Measurements from ENCODE around the gene LRRC46. TPM values are rescaled to one million over a fixed set of nuclear protein-coding genes. Genes with fewer than 3 reads are reported as not detected.

LRRC46 gene
- total RNA-seq, 8 experiments from 2014 or later: 0.27 to 5.2 (median 1.2) TPM

GRCh38 chr17:47879028-47879585 lies 47.6 kb downstream of the LRRC46 start:
- in situ Hi-C loops (cut with MboI; ENCODE audit: low pct_unique_long_range_greater_than_20kb in 2 of 9, low sequenced_read_pairs in 9 of 9, unreplicated experiment in 9 of 9): no loop called here
- WGBS, 10 experiments: 0 to 79% (median 20%) methylated on average over 1 to 2 of the region's 2 CpGs; no CpG with 5 or more reads in 3 of the 10 experiments
- Histone ChIP-seq H3K4me3 (no peak overlapping the region), H3K27ac (no peak overlapping the region), H3K4me1 (replicated peaks in 1 of 2) (no peaks in the 10 kb centered on the region)
- no peak for ATAC-seq (replicated peaks in 6 of 8)

DNA sequence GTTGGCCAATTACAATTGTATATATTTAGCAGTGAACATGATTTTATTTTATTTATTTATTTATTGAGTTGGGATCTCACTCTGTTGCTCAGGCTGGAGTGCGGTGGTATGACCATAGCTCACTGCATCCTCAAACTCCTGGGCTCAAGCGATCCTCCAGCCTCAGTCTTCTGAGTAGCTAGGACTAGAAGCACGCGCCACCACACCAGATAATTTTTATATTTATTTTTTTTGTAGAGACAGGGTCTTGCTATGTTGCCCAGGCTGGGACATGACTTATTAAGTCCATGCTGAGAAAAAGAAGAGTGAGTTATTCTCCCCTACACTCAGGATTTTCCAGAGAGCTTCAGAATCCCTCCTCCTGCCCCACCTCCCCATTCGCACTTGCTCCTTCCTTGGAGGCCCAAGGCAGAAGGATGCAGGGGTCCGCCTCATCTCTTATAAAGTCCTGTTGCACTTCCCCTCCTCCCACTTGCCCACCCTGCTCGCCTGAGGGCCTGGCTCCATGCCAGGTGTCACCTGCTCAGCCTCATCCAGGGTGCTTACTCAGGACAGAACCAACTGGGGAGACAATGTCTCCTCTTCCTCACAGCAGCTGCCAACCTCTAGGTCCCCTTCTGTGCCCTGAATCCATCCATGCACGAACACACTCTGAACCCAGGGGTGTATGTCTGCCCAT lies 48.4 kb downstream of the LRRC46 start:
- Histone ChIP-seq H3K27ac (no peak overlapping the region), H3K4me3 (no peak overlapping the region), H3K4me1 (replicated peaks in 1 of 2) (no peaks in the 10 kb centered on the region)
- 40 to 100% (median 88%) methylated on average over 1 to 6 of the region's 8 CpGs for WGBS, 10 experiments
- in situ Hi-C loops (cut with MboI; ENCODE audit: low pct_unique_long_range_greater_than_20kb in 2 of 9, low sequenced_read_pairs in 9 of 9, unreplicated experiment in 9 of 9): no loop called here
- no peak for ATAC-seq (replicated peaks in 6 of 8)

DNA sequence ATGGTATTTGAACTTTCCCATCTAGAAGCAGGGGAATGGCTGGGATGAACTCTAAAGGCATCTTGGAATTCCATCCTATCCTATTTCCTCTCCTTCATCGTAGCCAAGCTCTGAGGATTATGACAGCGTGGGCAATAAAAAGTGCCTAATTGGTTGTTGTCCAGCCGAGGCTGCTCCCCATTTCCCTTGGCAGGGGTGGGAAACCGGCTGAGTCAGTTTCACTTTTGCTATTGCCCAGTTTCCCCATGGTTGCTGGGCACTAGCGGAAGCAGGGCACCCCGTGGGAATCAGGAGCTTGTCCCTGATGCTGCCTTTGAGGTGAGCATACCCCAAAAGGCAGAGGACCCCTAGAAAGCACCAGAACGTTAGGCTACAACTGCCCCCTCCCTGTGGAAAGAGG lies 50.8 kb downstream of the LRRC46 start:
- in situ Hi-C loops (cut with MboI; ENCODE audit: low pct_unique_long_range_greater_than_20kb in 2 of 9, low sequenced_read_pairs in 9 of 9, unreplicated experiment in 9 of 9): no loop called here
- H3K27ac ChIP-seq: no peak overlapping the region
- H3K4me1 ChIP-seq (replicated peaks in 1 of 2): no peaks in the 10 kb centered on the region
- WGBS, 10 experiments: 0 to 80% (median 42%) methylated on average over 1 to 6 of the region's 7 CpGs; no CpG with 5 or more reads in 4 of the 10 experiments
- H3K4me3 ChIP-seq: no peak overlapping the region
- peak in 1 of 8 experiments; percentile 62 for ATAC-seq (replicated peaks in 6 of 8)

- Histone ChIP-seq H3K27ac (no peak overlapping the region), H3K4me1 (replicated peaks in 1 of 2) (no peaks in the 10 kb centered on the region), H3K4me3 (no peak overlapping the region)
- in situ Hi-C loops (cut with MboI; ENCODE audit: low pct_unique_long_range_greater_than_20kb in 2 of 9, low sequenced_read_pairs in 9 of 9, unreplicated experiment in 9 of 9): no loop called here
- ATAC-seq (replicated peaks in 6 of 8): no peak
- 50 to 89% (median 72%) methylated on average over 1 to 5 of the region's 9 CpGs; no CpG with 5 or more reads in 3 of the 10 experiments for WGBS, 10 experiments
Observed at GRCh38 chr17:47882695-47883588, 51.5 kb downstream of the LRRC46 start.

DNA sequence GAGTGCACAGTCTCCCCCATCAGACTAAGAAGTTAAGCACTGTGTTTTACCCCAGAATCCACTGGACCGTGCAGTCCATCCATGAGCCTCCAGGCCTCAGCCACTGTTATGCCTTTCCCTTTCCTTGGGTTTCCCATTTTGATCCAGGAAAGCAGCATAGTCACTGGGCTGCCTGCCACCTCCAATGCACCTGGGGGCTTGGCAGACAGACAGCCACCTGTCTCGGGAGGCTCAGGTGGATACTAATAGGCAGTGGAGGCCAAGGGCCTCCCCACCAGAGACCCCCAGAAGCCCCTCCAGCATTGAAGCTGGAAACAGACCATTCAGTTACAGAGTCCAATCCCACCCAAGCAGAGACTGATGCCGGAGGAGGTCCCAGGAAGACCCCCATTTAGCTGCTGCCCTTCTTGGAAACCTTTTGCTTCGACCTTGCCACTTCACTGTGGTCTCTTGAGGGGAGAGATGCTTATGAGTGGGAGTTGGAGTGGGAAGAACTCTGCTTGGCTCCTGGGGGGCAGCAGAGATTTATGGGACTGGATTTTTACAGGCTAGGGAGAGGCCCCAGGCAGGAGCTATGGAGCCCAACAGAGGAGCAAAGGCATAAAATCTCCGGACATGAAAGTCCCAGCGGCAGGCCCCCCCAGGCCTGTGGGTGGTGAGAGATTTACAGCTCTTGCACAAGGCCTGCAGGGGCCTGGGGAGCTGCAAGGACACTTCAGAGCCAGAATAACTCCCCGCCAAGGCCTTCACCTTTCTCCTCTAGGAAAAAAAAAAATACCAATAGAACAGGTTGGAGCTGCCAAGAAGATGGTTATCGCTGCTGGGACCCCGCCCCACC lies 52.3 kb downstream of the LRRC46 start:
- Histone ChIP-seq H3K4me1 (replicated peaks in 1 of 2) (no peaks in the 10 kb centered on the region), H3K4me3 (no peak overlapping the region), H3K27ac (no peak overlapping the region)
- in situ Hi-C loops (cut with MboI; ENCODE audit: low pct_unique_long_range_greater_than_20kb in 2 of 9, low sequenced_read_pairs in 9 of 9, unreplicated experiment in 9 of 9): no loop called here
- ATAC-seq (replicated peaks in 6 of 8): no peak
- 17 to 83% (median 45%) methylated on average over 1 to 4 of the region's 9 CpGs; no CpG with 5 or more reads in 5 of the 10 experiments for WGBS, 10 experiments

DNA sequence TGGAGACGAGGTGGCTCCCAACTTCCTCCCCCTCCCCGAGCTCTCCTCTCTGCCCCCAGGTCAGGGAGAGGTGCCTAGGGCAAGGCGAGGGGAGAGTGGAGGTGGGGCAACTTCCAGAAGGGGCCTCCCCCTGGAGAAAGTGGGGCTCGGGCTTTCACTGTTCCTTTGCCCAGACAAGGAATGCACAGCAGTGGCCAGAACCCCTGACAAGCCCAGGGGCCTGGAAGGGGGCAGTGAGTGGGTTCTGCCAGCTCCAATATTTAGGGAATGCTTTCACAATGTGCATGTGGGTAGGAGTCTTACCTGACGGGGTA lies 52.9 kb downstream of the LRRC46 start:
- in situ Hi-C loops (cut with MboI; ENCODE audit: low pct_unique_long_range_greater_than_20kb in 2 of 9, low sequenced_read_pairs in 9 of 9, unreplicated experiment in 9 of 9): no loop called here
- Histone ChIP-seq H3K4me3 (no peak overlapping the region), H3K4me1 (replicated peaks in 1 of 2) (no peaks in the 10 kb centered on the region), H3K27ac (no peak overlapping the region)
- ATAC-seq (replicated peaks in 6 of 8): no peak
- 57 to 80% methylated on average over 1 of the region's 5 CpGs; no CpG with 5 or more reads in 8 of the 10 experiments for WGBS, 10 experiments

DNA sequence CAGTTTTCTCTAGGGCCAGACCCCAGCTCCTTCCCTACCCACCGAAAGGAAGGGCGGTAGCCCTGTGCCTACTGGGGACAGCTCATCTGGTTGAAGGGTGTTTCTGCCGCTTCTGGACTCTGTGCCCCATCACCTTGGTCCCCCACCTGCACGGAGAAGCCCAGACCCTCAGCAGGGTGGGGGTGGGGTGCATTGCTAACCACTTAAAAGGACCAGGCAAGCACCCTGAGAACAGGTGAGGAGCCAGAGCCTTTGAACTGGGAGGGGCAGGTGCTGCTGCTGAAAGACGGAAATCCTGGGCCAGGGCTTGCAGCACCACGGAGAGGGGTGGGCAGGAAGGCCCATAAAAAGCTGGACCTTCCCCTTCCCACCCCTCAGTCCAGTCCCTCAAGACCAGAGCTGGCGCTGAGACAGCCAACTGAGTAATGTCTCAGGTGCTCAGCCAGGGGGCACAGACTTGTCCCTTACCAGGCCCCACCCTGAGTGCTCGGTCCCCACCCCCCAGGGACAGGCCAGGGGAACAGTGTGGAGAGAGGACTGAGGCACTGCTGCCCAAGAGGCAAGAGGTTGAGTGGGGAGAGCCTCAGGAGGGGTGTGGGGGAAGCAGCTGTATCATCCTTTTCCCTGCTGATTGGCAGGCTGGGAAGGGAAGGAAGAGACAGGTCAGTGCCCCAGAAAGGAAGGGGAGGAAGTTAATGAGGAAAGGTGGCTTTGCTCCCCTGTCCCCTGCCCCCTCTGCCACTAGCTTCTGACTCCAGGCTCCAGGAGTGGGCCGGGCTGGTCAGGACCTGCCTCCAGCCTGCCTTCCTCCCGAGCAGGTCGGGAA lies 53.6 kb downstream of the LRRC46 start:
- Histone ChIP-seq H3K4me1 (replicated peaks in 1 of 2) (no peaks in the 10 kb centered on the region), H3K27ac (no peak overlapping the region), H3K4me3 (no peak overlapping the region)
- in situ Hi-C loops (cut with MboI; ENCODE audit: low pct_unique_long_range_greater_than_20kb in 2 of 9, low sequenced_read_pairs in 9 of 9, unreplicated experiment in 9 of 9): loop anchor here in 1 of 9 experiments (5.0 kb wide), 1 partner anchor 43 kb away; the partner anchor contains the start of gene SCRN2
- WGBS, 10 experiments: 20 to 74% (median 49%) methylated on average over 1 to 3 of the region's 11 CpGs; no CpG with 5 or more reads in 6 of the 10 experiments
- no peak for ATAC-seq (replicated peaks in 6 of 8)

Other genes starting within 250 kb of the LRRC46 start
- gene KPNB1, start 181.8 kb upstream of the LRRC46 start, total RNA-seq: 100 to 1,000 TPM in 7 of 8 experiments, 10 to 100 TPM in 1; 90.3 to 268 (median 127) TPM
- 10 to 100 TPM in 7 of 8 experiments, 1 to 10 TPM in 1; 7.0 to 14.1 (median 10.8) TPM for gene TBKBP1, start 137.5 kb upstream of the LRRC46 start, total RNA-seq
- under 1 TPM in 5 of 8 experiments, not detected in 3; 0.04 to 0.38 (median 0.14) TPM for gene TBX21, start 98.4 kb upstream of the LRRC46 start, total RNA-seq
- 10 to 100 TPM in 3 of 8 experiments, 1 to 10 TPM in 5; 2.2 to 16.6 (median 8.4) TPM for gene OSBPL7, start 9.9 kb upstream of the LRRC46 start, total RNA-seq
- 10 to 100 TPM; 41.5 to 58.3 (median 46.3) TPM for gene MRPL10, start 129 bp upstream of the LRRC46 start, total RNA-seq
- 10 to 100 TPM; 10.8 to 38.6 (median 21.6) TPM for gene SCRN2, start 9.6 kb downstream of the LRRC46 start, total RNA-seq
- gene SP6, start 19.5 kb downstream of the LRRC46 start, total RNA-seq: 1 to 10 TPM in 1 of 8 experiments, under 1 TPM in 7; 0.11 to 1.1 (median 0.27) TPM
- 1 to 10 TPM; 1.4 to 6.9 (median 4.4) TPM for gene SP2, start 64.6 kb downstream of the LRRC46 start, total RNA-seq
- 10 to 100 TPM in 4 of 8 experiments, 1 to 10 TPM in 4; 7.3 to 54.6 (median 10.7) TPM for gene PNPO, start 109.9 kb downstream of the LRRC46 start, total RNA-seq
- 1 to 10 TPM in 2 of 8 experiments, under 1 TPM in 4, not detected in 2; 0.11 to 3.0 (median 0.40) TPM for gene PRR15L, start 126.2 kb downstream of the LRRC46 start, total RNA-seq
- gene CDK5RAP3, start 139.4 kb downstream of the LRRC46 start, total RNA-seq: 100 to 1,000 TPM in 6 of 8 experiments, 10 to 100 TPM in 2; 86.4 to 209 (median 118) TPM
- 100 to 1,000 TPM in 1 of 8 experiments, 10 to 100 TPM in 2, 1 to 10 TPM in 5; 1.7 to 156 (median 5.7) TPM for gene COPZ2, start 206.1 kb downstream of the LRRC46 start, total RNA-seq
- 100 to 1,000 TPM in 4 of 8 experiments, 10 to 100 TPM in 4; 71.9 to 284 (median 99.4) TPM for gene NFE2L1, start 216.7 kb downstream of the LRRC46 start, total RNA-seq